Measurements from ENCODE around the gene CDH23. TPM values are rescaled to one million over a fixed set of nuclear protein-coding genes. Genes with fewer than 3 reads are reported as not detected.

CDH23 gene
- total and polyA plus RNA-seq, 7 donors = 1.00 to 3.8 (median 1.9) TPM

DNA sequence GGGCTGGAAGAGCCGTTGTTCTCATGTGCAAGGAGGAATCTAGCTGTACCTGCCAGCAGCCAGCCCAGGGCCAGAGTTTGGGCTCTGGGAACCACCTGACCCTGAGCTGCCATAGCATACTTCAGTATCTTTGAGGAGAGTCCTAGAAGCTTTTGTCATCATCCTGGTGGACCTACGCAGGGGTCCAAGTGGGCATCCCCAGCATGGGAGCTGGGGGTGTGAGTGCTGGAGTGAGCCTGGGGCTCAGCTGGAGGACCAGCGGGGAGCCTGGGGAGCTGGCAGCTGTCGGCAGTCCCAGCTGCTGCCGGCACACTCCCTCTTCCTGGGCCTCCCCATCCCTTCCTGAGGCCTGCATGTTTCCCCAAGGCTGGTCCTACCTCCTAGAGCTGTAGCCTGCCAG is 290.4 kb downstream of the CDH23 start:
- TF ChIP-seq, protein P1, sequence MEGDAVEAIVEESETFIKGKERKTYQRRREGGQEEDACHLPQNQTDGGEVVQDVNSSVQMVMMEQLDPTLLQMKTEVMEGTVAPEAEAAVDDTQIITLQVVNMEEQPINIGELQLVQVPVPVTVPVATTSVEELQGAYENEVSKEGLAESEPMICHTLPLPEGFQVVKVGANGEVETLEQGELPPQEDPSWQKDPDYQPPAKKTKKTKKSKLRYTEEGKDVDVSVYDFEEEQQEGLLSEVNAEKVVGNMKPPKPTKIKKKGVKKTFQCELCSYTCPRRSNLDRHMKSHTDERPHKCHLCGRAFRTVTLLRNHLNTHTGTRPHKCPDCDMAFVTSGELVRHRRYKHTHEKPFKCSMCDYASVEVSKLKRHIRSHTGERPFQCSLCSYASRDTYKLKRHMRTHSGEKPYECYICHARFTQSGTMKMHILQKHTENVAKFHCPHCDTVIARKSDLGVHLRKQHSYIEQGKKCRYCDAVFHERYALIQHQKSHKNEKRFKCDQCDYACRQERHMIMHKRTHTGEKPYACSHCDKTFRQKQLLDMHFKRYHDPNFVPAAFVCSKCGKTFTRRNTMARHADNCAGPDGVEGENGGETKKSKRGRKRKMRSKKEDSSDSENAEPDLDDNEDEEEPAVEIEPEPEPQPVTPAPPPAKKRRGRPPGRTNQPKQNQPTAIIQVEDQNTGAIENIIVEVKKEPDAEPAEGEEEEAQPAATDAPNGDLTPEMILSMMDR (IDR thresholded peaks at IDR 0.05) = no peak
- intact Hi-C loops (cut with DNase I) = no loop called here
- Histone ChIP-seq H3K4me3 (no peak overlapping the region), H3K27me3 (ENCODE audit: insufficient read depth in 3 of 3, low read length in 2 of 3) (no peaks in the 10 kb centered on the region), H3K4me1 (no peaks in the 10 kb centered on the region), H3K27ac (no peak overlapping the region), H3K9me3 (no peaks in the 10 kb centered on the region), H3K36me3 (ENCODE audit: insufficient read depth in 1 of 2, low read depth in 1 of 2) (no peaks in the 10 kb centered on the region)
- peak in 1 of 2 donors; percentile 39 for DNase-seq
- ATAC-seq = peak in 1 of 4 donors; percentile 10
- 34 to 56% (median 39%) methylated on average over 5 of the region's 5 CpGs for WGBS, 3 donors

DNA sequence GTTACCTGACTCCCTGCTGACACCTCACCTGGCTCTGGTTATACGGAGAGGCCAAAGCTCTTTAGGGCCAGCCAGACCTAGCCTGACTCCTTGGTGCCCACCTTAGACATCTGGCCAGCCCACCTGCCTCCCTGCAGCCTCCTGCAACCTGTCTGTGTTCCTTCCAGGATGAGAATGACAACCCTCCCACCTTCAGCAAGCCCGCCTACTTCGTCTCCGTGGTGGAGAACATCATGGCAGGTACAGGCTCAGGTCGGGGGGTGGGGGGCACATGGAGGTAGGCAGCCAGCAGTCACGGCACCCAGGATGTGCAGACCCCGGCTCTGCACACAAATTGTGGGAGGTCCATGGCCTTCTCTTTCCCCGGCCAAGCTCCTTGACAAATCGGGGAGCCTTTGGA is 290.8 kb downstream of the CDH23 start:
- WGBS, 3 donors = 81 to 85% (median 81%) methylated on average over 9 of the region's 9 CpGs
- ATAC-seq (no peak), DNase-seq (peak in 1 of 2 donors; percentile 15)
- Histone ChIP-seq H3K36me3 (ENCODE audit: insufficient read depth in 1 of 2, low read depth in 1 of 2) (no peaks in the 10 kb centered on the region), H3K27ac (no peak overlapping the region), H3K4me1 (no peaks in the 10 kb centered on the region), H3K27me3 (ENCODE audit: insufficient read depth in 3 of 3, low read length in 2 of 3) (no peaks in the 10 kb centered on the region), H3K9me3 (no peaks in the 10 kb centered on the region), H3K4me3 (no peak overlapping the region)
- TF ChIP-seq, protein P1 (IDR thresholded peaks at IDR 0.05) = no peak
- intact Hi-C loops (cut with DNase I) = no loop called here

DNA sequence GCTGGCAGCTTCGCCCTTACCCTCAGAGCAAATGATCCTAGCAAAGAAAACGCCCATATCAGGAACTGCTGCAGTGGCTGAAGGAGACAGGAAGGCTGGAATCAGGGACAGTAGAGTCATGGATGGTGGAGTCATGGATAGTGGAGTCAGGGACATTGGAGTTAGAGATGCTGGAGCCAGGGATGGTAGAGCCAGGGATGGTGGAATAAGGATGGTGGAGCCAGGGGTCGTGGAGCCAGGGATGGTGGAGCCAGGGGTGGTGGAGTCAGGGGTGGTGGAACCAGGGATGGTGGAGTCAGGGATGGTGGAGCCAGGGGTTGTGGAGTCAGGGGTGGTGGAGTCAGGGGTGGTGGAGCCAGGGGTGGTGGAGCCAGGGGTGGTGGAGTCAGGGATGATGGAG is 291.5 kb downstream of the CDH23 start:
- H3K4me3 ChIP-seq = no peak overlapping the region
- H3K4me1 ChIP-seq = no peaks in the 10 kb centered on the region
- H3K27me3 ChIP-seq (ENCODE audit: insufficient read depth in 3 of 3, low read length in 2 of 3) = no peaks in the 10 kb centered on the region
- no peaks in the 10 kb centered on the region for H3K9me3 ChIP-seq
- 92 to 97% (median 94%) methylated on average over 3 of the region's 3 CpGs for WGBS, 3 donors
- intact Hi-C loops (cut with DNase I) = no loop called here
- DNase-seq (no peak), ATAC-seq (no peak)
- TF ChIP-seq, protein P1 (IDR thresholded peaks at IDR 0.05) = no peak
- no peaks in the 10 kb centered on the region for H3K36me3 ChIP-seq (ENCODE audit: insufficient read depth in 1 of 2, low read depth in 1 of 2)
- no peak overlapping the region for H3K27ac ChIP-seq

DNA sequence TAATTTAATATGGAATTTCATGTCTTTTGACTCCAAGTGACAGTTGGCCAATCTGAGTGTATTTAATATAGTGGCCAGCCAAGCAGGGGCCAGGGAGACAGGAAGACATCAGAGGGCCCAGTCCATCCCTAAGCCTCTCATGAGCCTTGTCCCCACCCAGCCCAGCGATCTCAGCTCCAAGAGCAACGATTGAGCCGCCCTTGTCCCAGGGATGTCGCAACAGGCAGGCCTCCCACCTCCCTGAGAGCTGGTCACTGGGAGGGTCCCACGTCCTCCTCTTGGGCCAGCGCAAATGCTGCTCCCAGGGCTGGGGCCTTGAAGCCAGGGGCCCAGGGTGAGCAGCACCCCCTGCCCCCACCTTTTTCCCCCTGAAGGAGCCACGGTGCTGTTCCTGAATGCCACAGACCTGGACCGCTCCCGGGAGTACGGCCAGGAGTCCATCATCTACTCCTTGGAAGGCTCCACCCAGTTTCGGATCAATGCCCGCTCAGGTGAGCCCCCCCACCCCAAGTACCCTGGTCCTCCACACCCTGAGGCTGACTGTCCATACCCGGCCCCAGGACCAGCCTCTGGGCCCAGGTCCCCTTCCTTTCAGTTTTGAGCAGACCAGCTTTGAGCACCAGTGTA is 293.5 kb downstream of the CDH23 start:
- H3K9me3 ChIP-seq = no peaks in the 10 kb centered on the region
- no peaks in the 10 kb centered on the region for H3K36me3 ChIP-seq (ENCODE audit: insufficient read depth in 1 of 2, low read depth in 1 of 2)
- H3K4me1 ChIP-seq = no peaks in the 10 kb centered on the region
- no peaks in the 10 kb centered on the region for H3K27me3 ChIP-seq (ENCODE audit: insufficient read depth in 3 of 3, low read length in 2 of 3)
- intact Hi-C loops (cut with DNase I) = loop anchor here in 1 of 2 donors (5.0 kb wide), 1 partner anchor 373 kb away; the partner anchor contains the start of gene SLC29A3
- DNase-seq (peak in 1 of 2 donors; percentile 15), ATAC-seq (no peak)
- 86 to 91% (median 91%) methylated on average over 13 of the region's 13 CpGs for WGBS, 3 donors
- no peak overlapping the region for H3K4me3 ChIP-seq
- H3K27ac ChIP-seq = no peak overlapping the region
- TF ChIP-seq, protein P1 (IDR thresholded peaks at IDR 0.05) = no peak

DNA sequence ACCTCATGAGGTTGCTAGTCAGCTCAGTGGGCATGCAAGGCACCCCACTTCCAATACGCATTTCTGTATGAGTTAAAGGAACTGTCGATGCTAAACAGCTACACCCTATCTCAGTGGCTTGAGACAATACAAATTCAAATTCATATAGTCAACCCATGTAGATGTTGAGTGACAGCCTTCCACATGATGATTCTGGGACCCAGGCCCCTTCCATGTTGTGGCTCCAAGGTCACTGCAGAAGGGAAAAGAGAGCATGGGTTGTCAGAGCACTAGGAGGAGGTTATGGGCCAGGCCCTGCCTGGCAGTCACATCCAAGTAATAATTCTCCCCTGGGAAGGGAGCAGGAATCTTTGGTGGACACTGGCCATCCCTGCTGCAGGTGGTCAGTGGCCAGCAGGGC is 294.7 kb downstream of the CDH23 start:
- H3K36me3 ChIP-seq (ENCODE audit: insufficient read depth in 1 of 2, low read depth in 1 of 2) = no peaks in the 10 kb centered on the region
- DNase-seq = no peak
- WGBS, 3 donors = 97 to 100% (median 98%) methylated on average over 2 of the region's 2 CpGs
- peaks cover 2% of the 10 kb centered on the region for H3K4me1 ChIP-seq
- no peaks in the 10 kb centered on the region for H3K9me3 ChIP-seq
- TF ChIP-seq, protein P1 (IDR thresholded peaks at IDR 0.05) = no peak
- peaks cover 0 to 2% (median 0%) of the 10 kb centered on the region in 3 donors for H3K27me3 ChIP-seq (ENCODE audit: insufficient read depth in 3 of 3, low read length in 2 of 3)
- H3K4me3 ChIP-seq = no peak overlapping the region
- intact Hi-C loops (cut with DNase I) = loop anchor here in 1 of 2 donors (5.0 kb wide), 1 partner anchor 374 kb away; the partner anchor contains the start of gene SLC29A3
- H3K27ac ChIP-seq = no peak overlapping the region
- no peak for ATAC-seq

Data from psoas muscle (tissue), 8 donors.